SK-N-SH (cell line): ENCODE data around the gene SDS. TPM values are rescaled to one million over a fixed set of nuclear protein-coding genes. Genes with fewer than 3 reads are reported as not detected.

Experiments
- CTCF ChIA-PET: fragments of 300-600, 350-600 bp; formaldehyde crosslinking; extraction: SDS; loops from one replicate; lab custom pipeline; 2021; lab: Yijun Ruan, JAX
- POLR2A ChIA-PET: fragments of 350-600 bp; sonication (Branson Sonifier 250); formaldehyde crosslinking; extraction: SDS; loops from one replicate; lab custom pipeline; 2020; ENCODE audit warnings: antibody characterized with exemption, inconsistent platforms; lab: Yijun Ruan, JAX
- DNase-seq: peaks from one replicate; pipeline ENCODE4 v3.0.0; 2012
- H2AFZ ChIP-seq: fragments of 200-600 bp; sonication (generic); 2 replicates; pipeline ENCODE4 v1.8.1; 2016; ENCODE audit warnings: antibody characterized with exemption, mild to moderate bottlenecking, low read depth
- H3F3A ChIP-seq: fragments of 200-600 bp; sonication (generic); replicated peaks from 2 replicates; pipeline ENCODE3; 2016; ENCODE audit warnings: antibody characterized with exemption, mild to moderate bottlenecking; ENCODE audit not compliant: insufficient read depth
- H3K27ac ChIP-seq, 2 experiments: fragments of 200-500 bp in 1 of 2; fragments of 200-600 bp in 1 of 2; sonication (Bioruptor generic) in 1 of 2; sonication (generic), shearing (Covaris generic) in 1 of 2; 2 replicates each; pipeline versions ENCODE4 v1.5.1 to v1.6.1; 2014 to 2016; ENCODE audit warnings: low read depth in 2 of 2, inconsistent platforms in 1 of 2, low read length in 1 of 2, mild to moderate bottlenecking in 1 of 2, mixed read lengths in 1 of 2
- H3K27me3 ChIP-seq: fragments of 200-600 bp; sonication (generic), shearing (Covaris generic); 2 replicates; pipeline ENCODE4 v1.6.1; 2016; ENCODE audit warnings: mixed run types; ENCODE audit not compliant: insufficient read depth
- H3K36me3 ChIP-seq, 2 experiments: fragments of 200-500 bp in 1 of 2; fragments of 200-600 bp in 1 of 2; sonication (Bioruptor generic) in 1 of 2; sonication (generic) in 1 of 2; replicated peaks in 1 of 2; 2 replicates each; pipeline versions ENCODE3 to v1.5.1; 2014 to 2016; ENCODE audit warnings: low read length in 1 of 2, mild to moderate bottlenecking in 1 of 2; ENCODE audit not compliant: insufficient read depth in 2 of 2, control insufficient read depth in 1 of 2
- H3K4me1 ChIP-seq, 2 experiments: fragments of 200-500 bp in 1 of 2; fragments of 200-600 bp in 1 of 2; sonication (Bioruptor generic) in 1 of 2; sonication (generic), shearing (Covaris generic) in 1 of 2; 2 replicates each; pipeline versions ENCODE4 v1.5.1 to v1.6.1; 2014 to 2016; ENCODE audit warnings: low read depth in 1 of 2, low read length in 1 of 2, mixed run types in 1 of 2; ENCODE audit not compliant: insufficient read depth in 2 of 2, control insufficient read depth in 1 of 2
- H3K4me2 ChIP-seq: fragments of 200-600 bp; sonication (generic), shearing (Covaris generic); 2 replicates; pipeline ENCODE4 v1.6.1; 2017; ENCODE audit warnings: mixed run types
- H3K4me3 ChIP-seq, 2 experiments: fragments of 200-500 bp in 1 of 2; fragments of 200-600 bp in 1 of 2; sonication (Bioruptor generic) in 1 of 2; sonication (generic), shearing (Covaris generic) in 1 of 2; 2 replicates each; pipeline versions ENCODE4 v1.5.1 to v1.8.1; 2014 to 2016; ENCODE audit warnings: low read depth in 2 of 2, inconsistent platforms in 1 of 2, low read length in 1 of 2, mild to moderate bottlenecking in 1 of 2, mixed read lengths in 1 of 2, moderate library complexity in 1 of 2
- H3K79me2 ChIP-seq: fragments of 200-600 bp; sonication (generic); 2 replicates; pipeline ENCODE4 v1.8.1; 2017; ENCODE audit warnings: mild to moderate bottlenecking; ENCODE audit not compliant: insufficient read depth
- H3K9ac ChIP-seq: fragments of 200-600 bp; sonication (generic); 2 replicates; pipeline ENCODE4 v1.6.1; 2017; ENCODE audit warnings: mixed run types
- H3K9me2 ChIP-seq: fragments of 200-600 bp; sonication (generic); 2 replicates; pipeline ENCODE4 v1.6.1; 2017; ENCODE audit warnings: mixed run types
- H3K9me3 ChIP-seq: fragments of 200-600 bp; sonication (generic); 2 replicates; pipeline ENCODE4 v1.6.1; 2017; ENCODE audit warnings: mixed run types, mild to moderate bottlenecking, moderate library complexity
- H4K20me1 ChIP-seq: fragments of 200-600 bp; sonication (generic); 2 replicates; pipeline ENCODE4 v1.6.1; 2017; ENCODE audit warnings: mild to moderate bottlenecking, mixed run types; ENCODE audit not compliant: insufficient read depth
- CHD2 ChIP-seq: fragments of 150-350 bp; IDR thresholded peaks from 2 replicates; pipeline ENCODE4 v1.6.1; 2018; ENCODE audit warnings: low read length; ENCODE audit not compliant: partially characterized antibody
- ELF1 ChIP-seq: IDR thresholded peaks from 2 replicates; pipeline ENCODE4 v1.4.0; 2012
- EZH2phosphoT487 ChIP-seq: fragments of 200-600 bp; sonication (generic); IDR thresholded peaks from 2 replicates; pipeline ENCODE4 v1.6.1; 2017; ENCODE audit warnings: low read depth, mixed run types, mild to moderate bottlenecking, antibody characterized with exemption, moderate library complexity, borderline replicate concordance
- FOSL2 ChIP-seq: IDR thresholded peaks from 2 replicates; pipeline ENCODE4 v1.4.0; 2012; ENCODE audit warnings: low read depth, mild to moderate bottlenecking, moderate library complexity, borderline replicate concordance
- FOXJ3 ChIP-seq: sonication (generic); formaldehyde crosslinking; IDR thresholded peaks from 2 replicates; pipeline ENCODE4 v1.5.1; 2020; ENCODE audit warnings: mild to moderate bottlenecking, missing genetic modification reagents
- IRF3 ChIP-seq: fragments of 150-350 bp; IDR thresholded peaks from 2 replicates; pipeline ENCODE4 v1.6.1; 2016; ENCODE audit warnings: mild to moderate bottlenecking, low read depth, low read length
- JUND ChIP-seq: IDR thresholded peaks from 2 replicates; pipeline ENCODE4 v1.4.0; 2012
- MAX ChIP-seq: IDR thresholded peaks from 2 replicates; pipeline ENCODE4 v1.4.0; 2012; ENCODE audit warnings: low read depth
- POLR2AphosphoS5 ChIP-seq: IDR thresholded peaks from 2 replicates; pipeline ENCODE4 v1.6.1; 2012; ENCODE audit warnings: low read depth, low read length
- SIN3A ChIP-seq: IDR thresholded peaks from 2 replicates; pipeline ENCODE4 v1.6.1; 2012; ENCODE audit warnings: low read depth, mild to moderate bottlenecking, low read length, moderate library complexity, borderline replicate concordance
- TAF1 ChIP-seq: IDR thresholded peaks from 2 replicates; pipeline ENCODE4 v1.6.1; 2012; ENCODE audit warnings: low read depth, mild to moderate bottlenecking, low read length, moderate library complexity, borderline replicate concordance
- TCF12 ChIP-seq: IDR thresholded peaks from 2 replicates; pipeline ENCODE4 v1.4.0; 2012
- USF1 ChIP-seq: IDR thresholded peaks from 2 replicates; pipeline ENCODE4 v1.4.0; 2012; ENCODE audit warnings: low read depth, borderline replicate concordance
- USF2 ChIP-seq: fragments of 150-350 bp; IDR thresholded peaks from 2 replicates; pipeline ENCODE4 v1.6.1; 2017; ENCODE audit warnings: antibody characterized with exemption, low read length, low read depth, borderline replicate concordance
- ZBTB33 ChIP-seq: IDR thresholded peaks from 2 replicates; pipeline ENCODE4 v1.4.0; 2012; ENCODE audit warnings: low read depth, borderline replicate concordance
- WGBS: methylation state at CpG from one replicate; pipeline ENCODE4 v1.1.6; 2017; ENCODE audit warnings: low lambda C conversion rate; 5-methylcytosine and 5-hydroxymethylcytosine counted together
- polyA plus RNA-seq, 3 experiments: library from polyadenylated mRNA; depleted of rRNA; stranded (reverse); fragments of >200 nt; gene quantifications; 2 replicates each; pipeline ENCODE4 v1.2.3, GENCODE V29; 2012

Gene SDS
- polyA plus RNA-seq, 1 of the 3 experiments (the other 2 are of a cell fraction) = 0.08 TPM

GRCh38 chr12:113437729-113438100 lies 34.0 kb upstream of the SDS start:
- no peaks in the 10 kb centered on the region for H3K9me3 ChIP-seq
- DNase-seq = no peak
- CTCF ChIA-PET = no interaction called here

More at GRCh38 chr12:113437729-113438100, 34.0 kb upstream of the SDS start:
- H3K4me1 ChIP-seq = no peaks in the 10 kb centered on the region
- no peaks in the 10 kb centered on the region for H3K27me3 ChIP-seq
- POLR2A ChIA-PET = no interaction called here
- no peaks in the 10 kb centered on the region for H3F3A ChIP-seq
- no peak overlapping the region for H3K27ac ChIP-seq
- WGBS = 64% methylated on average over 3 of the region's 9 CpGs
- H3K4me3 ChIP-seq = no peak overlapping the region
- no peaks in the 10 kb centered on the region for H4K20me1 ChIP-seq
- no peaks in the 10 kb centered on the region for H3K9me2 ChIP-seq
- TF ChIP-seq MAX (no peak), POLR2AphosphoS5 (no peak), CHD2 (no peak), FOXJ3 (CRISPR knock-in tag) (no peak), EZH2phosphoT487 (no peak), IRF3 (no peak), FOSL2 (no peak), ZBTB33 (no peak), JUND (no peak), SIN3A (no peak), TCF12 (no peak), ELF1 (no peak), TAF1 (no peak), USF2 (no peak), USF1 (no peak)
- no peak overlapping the region for H3K9ac ChIP-seq
- H3K4me2 ChIP-seq = no peak overlapping the region
- no peak overlapping the region for H2AFZ ChIP-seq
- H3K79me2 ChIP-seq = no peaks in the 10 kb centered on the region
- H3K36me3 ChIP-seq = no peaks in the 10 kb centered on the region
